Measurements from ENCODE around the gene ALPI.

The ALPI gene

DNA sequence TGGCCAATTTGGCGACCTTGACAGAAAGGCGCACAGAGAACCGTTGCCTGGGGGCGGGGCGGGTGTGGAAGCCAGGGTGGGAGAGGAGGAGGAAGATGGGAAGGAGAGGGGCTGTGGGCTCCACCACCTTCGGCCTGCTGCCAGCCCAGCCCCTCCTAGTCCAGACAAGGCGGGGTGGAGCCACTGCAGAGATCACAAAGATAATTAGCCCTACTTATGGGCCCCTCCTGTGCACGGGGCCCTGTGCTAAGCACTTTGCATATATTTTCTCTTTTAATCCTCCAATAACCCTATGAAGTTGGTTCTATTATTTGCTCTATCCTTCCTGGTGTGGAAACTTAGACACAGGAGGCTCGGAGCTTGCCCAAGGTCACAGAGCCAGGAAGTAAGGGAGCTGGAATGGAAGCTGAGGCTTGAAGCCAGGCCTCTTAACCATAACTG is 45.4 kb downstream of the ALPI start:
- no peak for DNase-seq (ENCODE audit: low spot score)

DNA sequence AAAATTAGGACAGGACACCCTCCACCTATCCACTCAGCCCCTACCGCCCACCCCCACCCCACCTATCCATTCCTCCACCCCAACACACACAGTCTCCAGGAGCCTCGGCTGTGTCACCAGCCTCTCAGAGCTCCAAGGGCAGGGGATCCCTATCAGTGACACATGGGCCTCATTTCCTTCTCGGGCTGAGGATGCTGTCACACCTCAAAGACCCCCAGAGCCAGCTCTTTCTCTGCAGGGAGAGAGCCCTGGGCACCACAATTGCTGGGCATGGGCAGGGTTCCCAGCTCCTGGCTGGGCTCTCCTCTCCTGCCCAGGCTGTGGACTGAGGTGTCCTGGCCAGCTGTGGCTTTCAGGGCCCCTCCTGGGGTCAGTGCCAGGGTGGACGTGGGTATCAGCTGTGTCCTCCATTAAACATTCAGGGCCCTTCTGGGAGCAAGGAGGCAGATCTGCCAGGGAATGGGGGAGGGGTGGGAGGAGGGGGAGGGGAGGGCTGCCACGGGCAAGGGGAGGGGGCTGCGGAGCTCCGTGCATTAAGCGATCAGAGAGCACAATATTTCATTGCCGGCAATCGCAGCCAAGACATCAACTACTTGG is 45.9 kb downstream of the ALPI start:
- DNase-seq (ENCODE audit: low spot score), result no peak

DNA sequence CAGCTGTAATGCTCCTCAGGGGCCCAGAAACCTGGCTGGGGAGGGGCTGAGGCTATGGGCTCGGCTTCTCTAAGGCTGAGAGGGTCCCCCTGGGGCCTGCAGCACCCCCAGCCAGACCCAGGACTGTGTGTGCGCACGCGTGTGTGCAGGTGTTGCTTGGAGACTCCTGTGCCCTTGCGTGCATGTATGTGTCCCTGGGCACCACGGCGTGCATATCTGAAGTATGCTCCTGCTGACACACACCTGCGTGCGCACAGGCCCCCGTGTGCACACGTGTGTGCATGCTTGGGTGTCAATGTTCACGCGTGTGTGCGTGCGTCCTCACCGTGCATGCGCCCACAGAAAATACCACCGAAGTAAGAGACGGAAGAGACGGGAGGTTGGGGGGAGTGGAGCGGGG is 46.6 kb downstream of the ALPI start:
- no peak for DNase-seq (ENCODE audit: low spot score)

DNA sequence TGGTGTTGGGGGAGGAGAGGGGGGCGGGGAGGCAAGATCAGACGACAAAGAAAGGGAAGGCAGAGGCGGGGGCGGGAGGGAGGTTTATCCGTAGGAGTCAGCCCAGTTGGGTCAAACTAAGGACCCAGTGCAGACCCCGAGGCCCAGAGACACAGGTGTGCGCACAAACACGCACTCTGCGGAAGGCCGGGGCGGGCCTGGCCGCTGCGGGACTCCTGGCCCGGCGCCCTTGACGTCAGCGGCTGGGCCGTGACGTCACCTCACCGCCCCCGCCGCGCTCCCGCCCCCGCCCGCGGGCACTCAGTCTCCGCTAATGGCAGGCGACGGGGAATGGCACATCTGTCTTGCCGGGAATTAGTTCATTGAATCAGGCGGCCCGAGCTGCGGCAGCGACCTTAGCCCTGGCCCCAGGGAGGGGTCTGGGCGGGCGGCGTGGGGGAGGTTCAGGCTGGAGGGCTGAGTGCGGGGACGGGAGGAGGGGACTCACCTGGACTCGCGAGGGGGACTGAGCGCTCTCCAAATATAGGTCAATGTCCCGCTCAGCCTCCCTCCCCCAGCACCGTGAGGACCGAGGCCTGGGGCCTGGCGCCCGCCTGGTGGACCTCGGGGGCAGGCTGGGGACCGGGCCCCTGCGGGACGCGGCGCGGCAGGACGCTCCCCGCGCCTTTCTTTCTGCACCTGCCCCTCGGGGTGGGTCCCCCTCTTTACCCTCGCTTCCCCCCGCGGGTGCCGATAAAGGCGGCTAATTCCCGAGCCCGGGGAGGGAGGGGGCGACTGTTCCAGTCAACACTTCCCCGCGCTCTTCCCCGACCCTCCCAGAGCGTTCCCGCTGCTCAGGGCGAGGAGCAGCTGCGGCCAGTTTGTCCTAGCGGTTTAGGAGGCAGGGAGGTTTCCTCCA is 47.2 kb downstream of the ALPI start:
- no peak for DNase-seq (ENCODE audit: low spot score)

DNA sequence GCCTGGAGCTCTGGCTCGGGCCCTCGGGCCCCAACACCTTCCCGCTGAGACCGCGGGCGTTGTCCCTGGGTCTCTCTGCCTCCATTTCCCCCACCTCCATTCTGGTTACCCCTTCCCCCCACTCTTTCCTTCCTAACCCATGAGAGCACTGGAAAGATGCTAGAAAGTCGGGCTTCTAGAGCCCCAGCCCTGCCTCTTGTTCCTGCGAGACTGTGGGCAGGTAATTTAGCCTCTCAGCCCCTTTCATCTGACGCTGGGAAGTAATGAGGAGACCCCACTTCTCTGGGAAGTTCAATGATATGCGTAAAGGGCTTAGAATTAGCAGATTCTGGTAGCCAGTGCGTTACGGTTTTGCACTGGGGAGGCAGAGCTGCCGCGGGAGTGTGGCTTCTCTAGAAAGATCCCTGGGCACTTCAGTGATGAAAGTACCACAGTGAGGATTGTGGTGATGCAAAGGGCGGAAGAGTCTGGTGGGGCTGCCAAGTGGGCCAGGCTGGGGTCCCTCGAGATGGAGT is 47.9 kb downstream of the ALPI start:
- no peak for DNase-seq (ENCODE audit: low spot score)

DNA sequence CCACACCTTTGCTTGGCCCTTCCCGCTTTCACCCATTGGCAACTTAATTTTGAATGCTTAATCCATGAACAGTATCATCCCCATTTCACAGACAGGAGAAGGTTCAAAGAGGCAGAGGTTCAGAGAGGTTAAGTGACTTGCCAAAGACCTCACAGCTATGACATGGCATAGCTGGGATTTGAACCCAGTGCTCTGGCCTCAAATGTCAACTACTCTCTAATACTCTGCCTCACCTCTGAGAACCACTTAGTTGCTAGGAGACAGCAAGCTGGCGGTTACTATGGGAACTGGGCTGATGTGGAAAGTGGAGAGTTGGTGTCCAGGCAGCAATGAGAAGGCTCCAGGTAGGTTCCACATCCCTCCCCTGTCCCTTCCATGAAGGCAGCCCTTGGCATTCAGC is 48.5 kb downstream of the ALPI start:
- no peak for DNase-seq (ENCODE audit: low spot score)

DNA sequence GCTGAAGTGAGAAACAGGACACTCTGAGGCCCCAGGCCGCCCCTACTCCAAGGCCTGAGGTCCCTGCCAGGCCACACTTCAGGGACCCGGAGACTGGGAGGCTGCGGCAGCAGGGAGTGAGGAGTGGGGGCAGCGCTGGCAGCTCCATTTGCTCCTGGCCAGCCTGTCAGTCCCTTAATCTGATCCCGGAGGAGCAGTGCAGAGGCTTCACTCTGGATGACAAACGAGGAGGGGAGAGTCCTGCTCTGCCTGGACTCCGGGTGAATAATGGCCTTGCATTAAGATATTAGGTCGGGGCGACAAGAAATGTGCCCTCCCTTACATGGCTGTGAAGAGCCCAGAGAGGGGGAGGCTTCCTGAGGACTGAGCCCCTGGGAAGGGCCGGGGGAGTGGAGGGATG is 49.9 kb downstream of the ALPI start:
- no peak for DNase-seq (ENCODE audit: low spot score)

DNA sequence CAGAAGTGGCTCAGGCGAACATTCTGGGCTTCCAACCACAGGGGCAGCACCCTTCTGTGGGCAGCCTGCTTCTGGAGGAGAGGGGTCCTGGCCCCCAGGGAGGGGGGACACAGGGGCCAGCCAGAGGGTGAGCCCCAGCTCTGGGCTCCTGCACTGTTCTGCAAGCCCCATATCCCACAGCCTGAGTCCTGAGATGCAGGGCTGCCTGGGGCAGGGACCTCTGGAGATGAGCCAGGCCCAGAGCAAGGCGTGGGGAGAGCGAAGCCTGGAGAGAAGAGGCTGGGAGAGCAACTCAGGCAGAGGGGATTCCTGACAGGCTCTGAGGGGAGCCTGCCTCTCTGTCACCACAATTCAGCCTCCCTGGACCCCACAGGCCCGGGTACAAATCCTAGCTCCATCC is 50.8 kb downstream of the ALPI start:
- DNase-seq (ENCODE audit: low spot score), result no peak

DNA sequence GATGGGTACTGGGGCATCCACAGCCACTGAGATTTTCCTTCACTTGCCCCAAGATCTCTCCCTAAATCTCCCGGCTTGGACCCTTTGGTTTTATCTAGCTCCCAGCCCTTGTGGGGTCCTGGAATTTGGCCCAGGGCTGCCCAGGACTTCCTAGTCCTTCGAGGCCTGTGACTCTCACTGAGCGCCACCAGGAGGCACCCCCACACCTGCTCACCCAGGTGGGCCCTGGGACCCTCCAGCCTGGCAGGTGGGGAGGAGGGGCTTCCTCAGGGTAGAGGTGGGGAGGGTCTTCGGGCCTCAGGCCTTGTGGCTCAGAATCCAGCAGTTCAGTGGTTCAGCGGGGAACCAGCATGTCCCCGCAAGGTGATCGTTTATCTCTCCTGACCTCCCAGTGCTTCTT is 52.3 kb downstream of the ALPI start:
- no peak for DNase-seq (ENCODE audit: low spot score)
